OCI-LY1 (cell line): ENCODE results near the gene PFN2.

ENCODE experiments used
- EZH2 ChIP-seq: fragments of 200-600 bp; sonication (generic), shearing (Covaris generic); IDR thresholded peaks from 2 replicates; pipeline ENCODE4 v1.8.0; 2017; ENCODE audit warnings: borderline replicate concordance, mixed run types, mild to moderate bottlenecking, antibody characterized with exemption, low read length, moderate library complexity, mixed read lengths
- TF ChIP-seq, protein P1 (sequence below): fragments of 200-600 bp; sonication (generic), shearing (Covaris generic); IDR thresholded peaks from 2 replicates; pipeline ENCODE4 v1.5.1; 2017; ENCODE audit warnings: mild to moderate bottlenecking, antibody characterized with exemption, low read length, moderate library complexity, mixed read lengths

DNA sequence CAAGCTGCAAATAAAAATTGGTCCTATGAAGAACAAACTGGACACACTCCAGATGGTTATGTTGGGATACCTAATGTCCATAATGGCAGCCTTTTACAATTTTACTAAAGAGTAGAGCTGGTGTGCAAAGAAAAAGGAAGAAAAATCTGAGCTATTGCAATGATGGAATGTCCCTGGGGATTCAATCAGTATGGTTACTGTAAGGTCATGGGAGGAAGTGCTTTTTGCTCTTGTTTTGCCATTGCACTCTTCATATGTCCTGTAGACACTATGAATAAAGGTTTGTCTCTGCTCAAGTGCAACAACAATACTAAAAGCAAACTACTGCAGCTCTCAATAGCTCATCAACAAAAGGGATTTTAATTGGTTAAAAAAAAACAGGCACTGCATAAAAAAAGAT lies 5.4 kb downstream of the PFN2 start:
- TF ChIP-seq, protein P1, sequence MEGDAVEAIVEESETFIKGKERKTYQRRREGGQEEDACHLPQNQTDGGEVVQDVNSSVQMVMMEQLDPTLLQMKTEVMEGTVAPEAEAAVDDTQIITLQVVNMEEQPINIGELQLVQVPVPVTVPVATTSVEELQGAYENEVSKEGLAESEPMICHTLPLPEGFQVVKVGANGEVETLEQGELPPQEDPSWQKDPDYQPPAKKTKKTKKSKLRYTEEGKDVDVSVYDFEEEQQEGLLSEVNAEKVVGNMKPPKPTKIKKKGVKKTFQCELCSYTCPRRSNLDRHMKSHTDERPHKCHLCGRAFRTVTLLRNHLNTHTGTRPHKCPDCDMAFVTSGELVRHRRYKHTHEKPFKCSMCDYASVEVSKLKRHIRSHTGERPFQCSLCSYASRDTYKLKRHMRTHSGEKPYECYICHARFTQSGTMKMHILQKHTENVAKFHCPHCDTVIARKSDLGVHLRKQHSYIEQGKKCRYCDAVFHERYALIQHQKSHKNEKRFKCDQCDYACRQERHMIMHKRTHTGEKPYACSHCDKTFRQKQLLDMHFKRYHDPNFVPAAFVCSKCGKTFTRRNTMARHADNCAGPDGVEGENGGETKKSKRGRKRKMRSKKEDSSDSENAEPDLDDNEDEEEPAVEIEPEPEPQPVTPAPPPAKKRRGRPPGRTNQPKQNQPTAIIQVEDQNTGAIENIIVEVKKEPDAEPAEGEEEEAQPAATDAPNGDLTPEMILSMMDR = no peak
- no peak for TF ChIP-seq EZH2
